ENCODE results near the gene TMA16.
"Not testable (repeated sequence)": the region's sequence is repeated elsewhere in the genome, so short reads cannot be mapped to it uniquely, and the experiment has no call there.

TMA16 gene

DNA sequence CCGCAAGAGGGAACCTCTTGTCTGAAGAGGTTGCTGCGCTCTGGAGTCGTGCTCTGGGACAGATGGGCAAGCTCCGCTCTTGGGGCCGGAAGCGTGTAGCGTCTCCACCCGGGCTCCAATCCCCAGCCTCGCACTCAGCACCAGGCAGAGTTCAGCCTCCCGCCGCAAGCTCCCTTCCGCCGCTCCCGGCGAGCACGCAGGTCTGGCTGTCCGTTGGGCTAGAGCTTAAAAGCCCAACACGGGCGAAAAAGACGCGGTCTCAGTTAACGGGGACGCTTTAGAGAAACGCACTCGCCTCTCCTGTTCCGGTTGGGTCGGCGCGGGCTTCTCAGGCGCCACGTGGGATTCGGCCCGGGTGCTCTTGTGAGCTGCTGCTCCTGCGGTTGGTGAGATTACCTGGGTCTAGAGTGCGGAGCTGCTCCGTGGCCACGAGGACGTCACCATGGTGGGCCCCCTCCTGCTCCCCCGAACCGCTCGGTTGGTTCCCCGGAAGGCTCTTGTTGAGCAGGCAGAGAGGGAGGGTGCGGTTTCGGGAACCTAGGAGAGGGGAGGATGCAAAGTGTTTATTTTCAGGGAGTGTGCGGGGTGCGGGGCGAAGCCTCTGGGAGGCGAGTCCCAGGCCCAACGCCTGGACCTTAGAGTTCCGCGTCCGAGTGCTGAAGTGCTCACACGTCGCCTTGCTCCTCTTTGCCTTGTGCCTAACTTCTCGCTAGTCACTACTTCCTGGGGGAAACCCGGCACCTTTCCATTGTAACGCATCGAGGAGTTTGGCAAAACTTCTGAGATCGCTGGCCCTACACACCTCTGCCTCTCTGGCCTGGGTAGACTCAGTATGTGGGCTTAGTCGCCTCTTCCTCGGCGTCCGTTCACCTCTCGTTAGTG lies at the start of gene TMA16:
Gene TMA16 (plus strand): TSS at position 331 of the 882 bp plus-strand sequence. CDS start 112 bp downstream, at position 443.
- peak; percentile 88 for DNase-seq (ENCODE audit: low spot score)

DNA sequence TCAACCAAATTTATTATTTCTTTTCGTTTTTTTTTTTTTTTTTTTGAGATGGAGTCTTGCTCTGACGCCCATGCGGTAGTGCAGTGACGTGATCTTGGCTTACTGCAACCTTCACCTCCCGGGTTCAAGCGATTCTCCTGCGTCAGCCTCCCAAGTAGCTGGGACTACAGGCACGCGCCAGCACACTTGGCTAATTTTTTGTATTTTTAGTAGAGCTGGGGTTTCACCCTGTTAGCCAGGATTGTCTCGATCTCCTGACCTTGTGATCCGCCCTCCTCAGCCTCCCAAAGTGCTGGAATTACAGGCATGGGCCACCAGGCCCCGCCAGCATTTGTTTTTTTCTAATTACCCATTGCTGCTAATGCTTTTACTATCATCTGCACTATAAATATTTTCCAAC lies 47.5 kb upstream of the TMA16 start:
- DNase-seq (ENCODE audit: low spot score) = not testable (repeated sequence)

DNA sequence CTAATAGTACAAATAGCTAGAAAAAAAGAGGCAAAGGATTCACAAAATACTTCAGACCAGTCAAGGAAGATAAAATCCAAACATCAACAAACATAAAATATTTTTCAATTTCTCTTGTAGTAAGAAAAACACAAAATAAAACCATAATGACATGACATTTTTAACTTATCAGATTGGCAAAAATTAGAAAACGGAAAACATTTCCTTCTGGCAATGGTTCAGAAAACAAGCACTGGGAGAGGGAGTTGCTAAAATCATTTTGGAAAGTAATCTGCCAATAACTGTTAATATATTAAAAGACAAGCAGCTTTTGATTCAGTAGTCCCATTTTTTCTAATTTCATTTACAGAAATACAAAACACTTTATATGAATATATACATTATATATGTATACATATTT lies 47.0 kb upstream of the TMA16 start:
- DNase-seq (ENCODE audit: low spot score) = no peak

DNA sequence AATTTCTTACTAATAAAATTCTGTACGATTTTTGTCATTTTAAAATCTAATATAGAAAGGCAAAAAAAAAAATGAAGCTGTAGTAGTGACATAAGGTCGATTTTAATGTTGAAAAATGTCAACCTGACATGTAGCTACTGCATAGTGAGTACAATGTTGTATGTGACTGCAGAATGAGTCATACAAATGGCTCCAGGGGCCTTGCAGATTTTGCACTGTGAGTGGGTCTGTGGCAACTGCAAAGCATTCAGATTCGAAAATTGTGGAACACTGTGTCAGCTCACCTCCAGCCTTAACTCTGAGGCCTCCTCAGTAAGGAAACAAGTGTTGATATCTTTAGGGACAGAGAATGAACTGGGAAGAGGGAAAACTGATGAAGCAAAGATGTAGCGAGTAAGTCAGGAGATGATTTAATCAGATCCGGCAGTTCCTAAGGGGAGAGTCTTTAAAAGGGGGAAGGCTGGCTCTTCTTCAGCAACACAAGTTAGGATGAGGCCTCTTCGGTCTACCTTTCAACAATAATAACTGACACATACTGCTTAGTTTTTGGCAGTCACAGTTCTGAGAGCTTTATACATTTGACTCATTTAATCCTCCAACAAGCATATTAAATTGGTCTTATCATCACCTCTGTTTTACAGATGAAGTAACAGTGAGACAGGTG lies 45.8 kb upstream of the TMA16 start:
- DNase-seq (ENCODE audit: low spot score) = peak; percentile 12

DNA sequence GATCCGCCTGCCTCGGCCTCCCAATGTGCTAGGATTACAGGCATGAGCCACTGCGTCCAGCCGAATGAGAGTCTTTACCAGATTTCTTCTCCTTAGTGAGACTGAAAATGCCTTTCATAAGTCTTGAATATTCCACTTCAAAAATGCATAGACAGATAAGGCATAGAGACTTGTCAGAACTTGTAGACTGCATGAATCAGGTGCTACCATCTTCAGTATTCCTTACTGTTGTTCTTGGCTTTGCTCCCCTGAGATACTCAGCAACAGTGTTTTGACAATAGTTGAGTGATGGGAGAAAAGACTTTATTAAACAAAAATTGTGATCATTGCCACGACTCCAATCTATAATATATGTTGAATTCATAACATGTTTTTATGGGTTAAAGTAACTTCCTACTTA lies 31.9 kb upstream of the TMA16 start:
- DNase-seq (ENCODE audit: low spot score) = no peak

DNA sequence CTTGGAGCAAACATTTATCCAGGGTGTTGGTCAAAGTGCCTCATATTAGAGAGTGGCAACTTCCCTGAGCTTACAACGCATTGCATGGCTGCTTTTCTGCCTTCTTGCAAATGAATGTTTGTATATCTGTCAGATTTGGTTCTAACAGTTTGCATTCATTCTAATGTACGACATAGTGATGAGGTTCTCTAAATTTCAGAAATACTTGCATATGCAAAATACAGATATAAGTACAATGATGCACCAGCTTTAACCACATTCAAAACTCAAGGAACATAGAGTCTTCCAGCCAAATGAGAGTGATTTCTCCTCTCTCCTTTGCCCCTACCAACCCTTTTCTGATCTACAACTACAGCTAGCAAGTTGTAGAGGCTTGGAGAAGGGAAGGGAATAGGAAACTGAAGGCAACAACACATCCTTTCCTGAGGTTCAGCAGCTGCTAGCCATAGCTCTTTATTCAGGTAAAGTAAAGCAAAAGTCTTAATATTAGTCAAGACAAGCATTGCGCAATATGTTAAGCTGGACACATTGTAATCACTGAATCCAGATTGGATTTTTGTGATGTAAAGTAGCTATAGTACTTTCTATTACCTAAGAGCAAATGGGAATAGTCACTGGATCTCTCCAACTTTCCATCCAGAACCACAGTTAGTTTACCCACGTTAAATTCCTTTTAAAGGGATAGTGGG lies 27.3 kb upstream of the TMA16 start:
- no peak for DNase-seq (ENCODE audit: low spot score)

DNA sequence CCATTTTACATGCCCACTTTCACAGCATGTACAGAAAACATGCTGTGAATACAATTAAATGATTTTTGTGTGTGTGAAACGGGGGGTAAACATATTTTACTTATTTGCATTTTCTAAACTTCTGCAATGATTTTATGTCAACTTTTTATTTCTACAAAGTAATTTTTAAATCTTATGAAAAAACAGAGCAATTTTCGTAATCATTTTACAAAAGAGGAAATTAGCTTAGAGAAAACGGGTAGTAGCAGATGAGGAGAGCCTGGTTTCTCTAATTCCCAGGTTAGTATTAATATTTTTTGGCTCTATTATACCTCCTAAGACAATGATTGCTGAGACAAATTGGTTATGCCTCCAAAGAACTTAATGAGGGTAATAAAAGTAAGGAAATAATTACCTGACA lies 24.1 kb upstream of the TMA16 start:
- DNase-seq (ENCODE audit: low spot score) = no peak

DNA sequence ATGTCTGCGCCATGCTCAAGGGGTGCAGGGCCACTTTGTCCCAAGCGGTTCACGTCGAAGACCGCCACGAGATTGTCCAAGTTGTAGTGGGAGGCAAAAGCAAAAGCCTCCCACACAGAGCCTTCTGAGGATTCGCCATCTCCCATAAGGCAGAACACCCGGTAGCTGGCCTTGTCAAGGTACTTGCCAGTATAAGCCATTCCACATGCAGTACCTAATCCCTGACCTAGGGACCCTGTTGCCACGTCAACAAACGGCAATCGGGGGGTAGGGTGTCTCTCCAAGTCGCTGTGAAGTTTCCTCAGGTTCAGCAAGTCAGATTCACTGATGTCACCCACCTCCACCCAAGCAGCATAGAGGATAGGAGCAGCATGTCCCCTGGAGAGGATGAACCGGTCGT lies 21.4 kb upstream of the TMA16 start:
- DNase-seq (ENCODE audit: low spot score) = no peak

DNA sequence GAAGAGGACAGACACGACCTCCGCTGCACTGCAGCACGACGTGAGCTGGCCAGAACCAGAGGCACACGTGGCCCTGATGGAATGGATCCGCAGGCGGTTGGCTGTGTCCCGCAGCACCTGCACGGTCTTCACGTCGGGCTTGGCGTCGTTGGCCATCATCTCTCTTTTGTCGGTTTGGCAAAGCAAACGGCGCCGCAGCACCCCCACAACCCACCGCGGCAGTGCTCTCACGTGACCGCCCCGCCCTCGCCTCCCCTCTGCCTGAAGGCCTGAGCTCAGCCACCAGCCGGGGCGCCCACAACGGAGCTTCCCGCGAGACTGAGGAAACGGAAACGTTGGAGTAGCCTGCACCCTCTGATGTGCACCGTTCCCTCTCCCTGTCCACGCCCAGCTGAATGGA lies 20.9 kb upstream of the TMA16 start, which contains the start of gene TKTL2:
Gene TKTL2 (minus strand): TSS at position 179 of the 400 bp plus-strand sequence. CDS start 20 bp downstream, at position 159.
- DNase-seq (ENCODE audit: low spot score) = no peak

DNA sequence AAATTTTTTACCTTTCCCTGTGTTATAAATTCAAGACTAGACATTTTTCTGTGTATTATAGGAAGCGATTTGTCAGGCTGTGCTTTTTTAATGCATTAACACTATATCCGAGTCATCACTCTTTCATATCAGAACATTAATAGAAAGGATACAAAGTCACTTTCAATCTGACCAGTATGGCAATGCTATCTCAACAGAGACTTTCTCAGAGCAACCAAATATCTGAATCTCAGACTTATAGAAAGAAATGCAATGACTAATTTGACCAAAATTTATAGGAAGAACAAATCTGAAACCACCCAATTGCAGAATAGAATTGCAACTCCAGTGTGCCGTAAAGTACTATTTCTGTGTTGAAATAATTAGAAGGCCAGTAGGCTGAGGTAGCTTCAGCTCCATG lies 20.5 kb upstream of the TMA16 start:
- DNase-seq (ENCODE audit: low spot score) = no peak

DNA sequence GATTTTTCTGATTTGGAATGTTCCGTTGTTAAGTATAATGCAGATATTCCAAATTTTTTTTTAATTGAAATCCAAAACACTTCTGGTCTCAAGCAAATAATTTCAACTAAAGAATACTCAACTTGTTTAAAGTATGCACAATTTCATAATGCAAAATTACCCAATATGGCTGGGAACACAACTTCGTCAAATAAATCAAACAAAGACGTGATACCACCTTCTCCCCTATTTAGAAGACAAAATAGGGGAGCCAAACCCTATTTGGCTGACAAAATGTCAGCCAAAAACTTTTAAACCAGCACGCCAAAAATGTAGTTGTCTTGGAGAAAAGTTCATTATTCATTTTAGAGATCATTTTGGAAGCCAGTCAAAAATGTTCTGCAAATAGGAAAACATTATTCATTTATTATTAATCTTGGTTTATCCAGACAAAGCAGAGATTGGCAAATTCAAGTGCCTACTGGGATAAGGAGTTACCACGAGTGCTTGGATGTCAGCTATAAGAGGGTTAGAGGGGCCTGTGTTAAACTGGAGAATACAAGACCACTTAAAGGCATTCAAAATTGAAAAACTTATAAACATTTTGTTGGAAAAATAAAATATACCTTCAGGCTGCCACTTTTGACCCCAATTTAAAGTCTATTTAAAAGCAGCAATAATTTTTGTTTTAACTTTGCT lies 17.6 kb upstream of the TMA16 start:
- no peak for DNase-seq (ENCODE audit: low spot score)

DNA sequence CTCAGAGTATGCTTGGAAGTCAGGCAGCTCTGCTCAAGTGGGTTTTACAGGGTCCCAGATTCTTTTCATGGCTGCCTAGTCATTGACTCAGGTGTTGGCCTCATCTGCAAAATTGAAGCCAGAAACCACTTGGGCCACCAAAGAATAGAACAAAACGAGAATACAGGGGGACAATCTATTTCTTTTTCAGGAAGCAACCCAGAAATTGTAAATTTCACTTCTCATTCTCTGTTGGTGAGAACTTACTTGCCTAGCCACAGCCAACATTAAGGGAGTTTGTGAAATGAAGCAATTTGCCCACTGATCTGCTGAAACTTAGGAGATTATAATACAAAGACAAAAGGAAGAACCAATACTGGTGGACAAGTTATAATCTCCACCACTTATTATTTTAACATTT lies 12.3 kb upstream of the TMA16 start:
- DNase-seq (ENCODE audit: low spot score) = no peak

DNA sequence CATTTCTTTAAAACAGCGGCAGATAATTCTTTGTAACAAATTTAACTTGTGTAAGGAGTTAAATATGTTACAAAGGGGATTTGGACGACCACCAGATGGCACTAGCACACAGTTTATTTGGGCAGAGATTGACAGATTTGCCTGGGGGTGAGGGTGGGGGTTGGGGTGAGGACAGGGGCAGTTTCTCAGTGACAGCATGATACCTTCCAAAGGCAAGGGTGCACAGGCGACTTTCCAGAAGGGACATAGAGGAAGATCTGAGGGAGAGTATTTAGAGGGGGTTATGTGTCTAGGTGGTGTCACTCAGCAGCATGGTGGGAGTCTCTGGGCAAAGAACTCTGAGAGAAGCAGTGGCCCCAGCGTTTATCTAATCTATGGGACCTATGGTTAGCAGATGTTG lies 9.6 kb upstream of the TMA16 start:
- peak; percentile 68 for DNase-seq (ENCODE audit: low spot score)

DNA sequence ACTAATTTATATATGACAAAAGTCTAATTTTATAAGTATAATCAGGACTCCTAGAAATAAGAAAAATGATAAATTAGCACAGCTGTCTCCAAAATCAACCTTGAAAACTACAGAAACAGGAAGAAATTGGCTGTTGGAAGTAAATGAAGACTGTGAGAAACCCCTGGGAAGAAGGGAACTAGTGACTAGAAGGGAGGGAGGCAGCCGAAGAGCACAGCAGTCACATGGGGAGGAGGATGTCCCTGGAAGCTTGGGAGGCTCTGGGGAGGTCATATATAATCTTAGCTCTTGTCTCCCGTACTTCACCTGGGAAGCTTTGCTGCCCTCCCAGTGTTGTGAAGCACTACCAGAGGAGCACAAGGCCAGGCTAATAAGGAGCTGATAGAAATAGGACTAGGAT lies 8.9 kb upstream of the TMA16 start:
- DNase-seq (ENCODE audit: low spot score) = no peak

DNA sequence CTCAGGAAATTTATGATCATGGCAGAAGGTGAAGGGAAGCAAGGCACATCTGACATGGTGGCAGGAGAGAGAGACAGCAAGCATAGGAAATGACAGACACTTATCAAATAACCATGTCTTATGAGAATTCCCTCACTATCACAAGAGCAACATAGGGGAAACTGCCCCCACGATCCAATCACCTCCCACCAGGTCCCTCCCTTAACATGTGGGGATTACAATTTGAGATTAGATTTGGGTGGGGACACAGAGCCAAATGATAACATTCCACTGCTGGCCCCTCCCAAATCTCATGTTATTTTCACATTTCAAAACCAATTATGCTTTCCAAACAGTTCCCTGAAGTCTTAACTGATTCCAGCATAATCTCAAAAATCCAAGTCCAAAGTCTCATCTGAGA lies 8.2 kb upstream of the TMA16 start:
- no peak for DNase-seq (ENCODE audit: low spot score)

DNA sequence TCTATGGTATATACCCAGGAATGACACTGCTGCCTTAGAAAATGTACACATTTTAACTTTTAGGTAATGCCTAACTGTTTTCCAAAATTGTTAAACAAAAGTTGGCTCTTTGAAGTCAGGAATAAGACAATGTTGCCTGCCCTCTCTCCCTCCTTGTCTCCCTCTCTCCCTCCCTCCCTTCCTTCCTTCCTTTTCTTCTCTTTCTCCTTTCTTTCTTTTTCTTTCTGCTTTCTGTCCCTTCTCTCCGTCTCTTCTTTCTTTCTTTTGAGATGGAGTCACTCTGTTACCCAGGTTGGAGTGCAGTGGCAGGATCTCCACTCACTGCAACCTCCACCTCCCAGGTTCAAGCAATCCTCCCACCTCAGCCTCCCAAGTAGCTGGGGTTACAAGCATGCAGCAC lies 4.6 kb upstream of the TMA16 start:
- DNase-seq (ENCODE audit: low spot score) = no peak

DNA sequence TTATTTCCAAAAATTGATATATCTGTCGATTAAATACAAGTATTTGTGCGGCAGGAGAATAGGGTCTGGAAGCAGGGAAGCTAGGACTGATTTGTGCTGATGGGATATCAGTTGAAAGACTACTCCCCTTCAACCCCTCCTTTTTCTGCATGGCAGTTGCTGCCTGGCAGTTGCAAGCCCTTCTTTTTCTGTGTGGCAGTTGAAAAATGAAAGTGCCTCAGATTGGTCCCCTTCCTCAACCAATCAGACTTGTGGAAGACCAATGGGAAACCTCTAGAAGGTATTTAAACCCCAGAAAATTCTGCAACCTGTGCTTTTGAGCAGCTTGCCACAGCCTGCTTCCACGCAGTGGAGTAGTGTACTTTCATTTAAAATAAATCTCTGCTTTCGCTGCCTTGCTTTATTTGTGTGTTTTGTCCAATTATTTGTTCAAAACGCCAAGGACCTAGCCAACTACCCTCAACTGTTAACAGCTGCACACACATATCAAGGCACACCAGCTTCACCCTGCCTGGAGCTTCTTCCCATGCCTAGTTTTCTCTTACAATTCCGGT lies 1.5 kb upstream of the TMA16 start:
- DNase-seq (ENCODE audit: low spot score) = no peak

DNA sequence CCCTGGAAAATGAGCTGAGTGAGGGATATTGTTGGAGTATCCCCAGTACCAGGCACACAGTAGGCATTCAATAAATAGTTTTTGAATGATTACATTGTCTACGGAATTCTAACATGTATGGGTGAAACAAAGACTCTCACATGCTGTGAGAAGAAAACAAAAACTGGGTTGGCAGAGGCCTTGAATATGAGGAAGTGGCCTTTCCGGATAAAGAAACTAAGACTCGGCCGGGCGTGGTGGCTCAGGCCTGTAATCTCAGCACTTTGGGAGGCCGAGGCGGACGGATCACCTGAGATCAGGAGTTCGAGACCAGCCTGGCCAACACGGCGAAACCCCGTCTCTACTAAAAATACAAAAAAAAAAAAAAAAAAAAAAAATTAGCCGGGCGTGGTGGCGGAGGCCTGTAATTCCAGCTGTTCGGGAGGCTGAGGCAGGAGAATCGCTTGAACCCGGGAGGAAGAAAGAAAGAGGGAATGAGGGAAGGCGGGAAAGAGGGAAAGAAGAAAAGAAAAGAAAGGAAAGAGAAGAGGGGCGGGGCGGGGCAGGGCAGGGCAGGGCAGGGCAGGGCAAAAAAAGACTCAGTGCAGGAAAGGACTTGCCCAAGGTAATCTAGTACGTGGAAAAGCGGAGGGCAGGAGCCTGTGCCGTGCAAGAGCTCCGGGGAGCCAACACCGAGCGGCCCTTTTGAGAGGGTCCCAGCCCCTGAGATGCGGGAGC lies 689 bp upstream of the TMA16 start:
- DNase-seq (ENCODE audit: low spot score) = no peak

DNA sequence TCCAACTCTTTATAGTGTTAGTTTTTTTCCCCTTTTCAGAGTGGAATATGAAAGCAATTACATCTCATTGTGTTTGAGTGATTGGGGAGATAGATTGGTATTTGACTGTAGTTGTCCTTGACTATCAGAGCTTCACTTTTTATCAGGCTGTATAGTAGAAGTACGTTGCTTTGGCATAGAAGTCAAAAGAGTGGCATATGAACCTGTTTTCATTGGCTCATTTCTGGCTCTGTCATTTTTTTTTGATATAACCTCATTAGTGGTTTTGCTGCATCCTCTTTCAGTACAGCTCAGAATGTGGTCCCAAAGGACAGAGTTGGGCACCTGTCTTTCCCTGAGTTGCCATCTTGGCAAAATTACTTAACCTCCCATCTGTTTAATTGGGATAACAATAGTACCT lies 1.4 kb downstream of the TMA16 start:
- DNase-seq (ENCODE audit: low spot score) = no peak

DNA sequence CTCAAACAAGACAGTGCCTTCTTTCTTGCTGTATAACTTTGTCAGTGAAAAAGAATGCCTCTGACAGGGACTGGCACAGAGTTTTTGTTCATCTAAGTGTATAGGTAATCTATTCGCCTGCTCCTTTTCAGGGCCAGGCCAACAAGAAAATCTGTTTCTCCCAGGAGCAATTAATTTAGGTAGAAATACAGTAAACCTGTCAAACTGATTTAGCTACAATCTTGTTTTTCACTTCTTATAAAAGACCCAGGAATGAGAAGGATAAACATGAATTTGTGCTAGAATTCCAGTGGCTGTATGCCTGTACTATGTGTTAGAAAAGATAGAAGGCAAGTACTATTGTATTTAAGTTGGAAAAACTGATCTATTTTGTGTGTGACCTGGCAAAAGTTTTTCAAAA lies 6.1 kb downstream of the TMA16 start:
- no peak for DNase-seq (ENCODE audit: low spot score)

DNA sequence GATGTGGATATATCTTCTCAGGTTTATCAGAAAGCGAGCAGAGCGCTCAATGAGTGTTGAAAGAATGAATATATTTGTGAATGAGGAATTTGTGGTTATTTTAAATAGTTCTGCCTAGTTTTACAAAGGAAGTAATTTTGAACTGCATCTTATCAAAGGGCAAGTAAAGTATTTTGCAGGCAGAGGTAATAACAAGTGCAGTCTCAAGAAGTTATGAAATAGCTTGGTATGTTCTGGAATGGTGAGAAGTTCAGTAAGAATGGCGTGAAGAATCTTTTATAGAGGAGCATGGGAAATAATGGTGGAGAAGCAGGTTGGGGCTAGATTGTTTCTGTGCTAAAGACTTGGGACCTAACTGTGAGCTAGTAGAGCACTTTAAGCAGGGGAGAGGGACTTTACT lies 10.9 kb downstream of the TMA16 start:
- DNase-seq (ENCODE audit: low spot score) = no peak

Measured in iPS-NIHi11 (cell line).